Neuronal stem cell (in vitro differentiated cells): ENCODE measurements around the gene C15orf39.
A peak's percentile ranks its signal among the peaks of the same experiment; 100 is the strongest.
"Not testable (repeated sequence)": the region's sequence is repeated elsewhere in the genome, so short reads cannot be mapped to it uniquely, and the experiment has no call there.

Experiments
- DNase-seq: peaks from one replicate; pipeline ENCODE4 v3.0.0-alpha.2; 2013; ENCODE audit warnings: low spot score
- H2AFZ ChIP-seq: one replicate; pipeline ENCODE4 v1.6.1; 2013; ENCODE audit warnings: mild to moderate bottlenecking, low read length, inconsistent platforms
- H2AK5ac ChIP-seq: 2 replicates; pipeline ENCODE4 v1.6.1; 2013; ENCODE audit warnings: low read depth, mild to moderate bottlenecking, inconsistent platforms, low read length, moderate library complexity, mixed read lengths
- H2BK120ac ChIP-seq: 2 replicates; pipeline ENCODE4 v1.6.1; 2013; ENCODE audit warnings: low read depth, mild to moderate bottlenecking, inconsistent platforms, low read length, moderate library complexity, mixed read lengths
- H2BK12ac ChIP-seq: one replicate; pipeline ENCODE4 v1.6.1; 2013; ENCODE audit warnings: low read length, inconsistent platforms
- H2BK15ac ChIP-seq: 2 replicates; pipeline ENCODE4 v1.6.1; 2013; ENCODE audit warnings: mild to moderate bottlenecking, low read length, inconsistent platforms, mixed read lengths
- H2BK5ac ChIP-seq: one replicate; pipeline ENCODE4 v1.6.1; 2013; ENCODE audit warnings: inconsistent platforms, mild to moderate bottlenecking, low read length, moderate library complexity
- H3K14ac ChIP-seq: one replicate; pipeline ENCODE4 v1.6.1; 2013; ENCODE audit warnings: low read length, inconsistent platforms
- H3K18ac ChIP-seq: 2 replicates; pipeline ENCODE4 v1.6.1; 2013; ENCODE audit warnings: low read length, inconsistent platforms
- H3K23ac ChIP-seq: 2 replicates; pipeline ENCODE4 v1.6.1; 2013; ENCODE audit warnings: low read depth, mild to moderate bottlenecking, mixed read lengths, low read length, inconsistent platforms; ENCODE audit not compliant: poor library complexity
- H3K27ac ChIP-seq: replicated peaks from 3 replicates; pipeline ENCODE4 v1.5.1; 2013; ENCODE audit warnings: low read length, inconsistent platforms
- H3K27me3 ChIP-seq, 3 experiments: 2 replicates each; pipeline ENCODE4 v1.6.1; 2013; ENCODE audit warnings: low read length in 3 of 3, mild to moderate bottlenecking in 2 of 3, inconsistent platforms in 1 of 3, low read depth in 1 of 3, mixed read lengths in 1 of 3, moderate library complexity in 1 of 3; ENCODE audit not compliant: control insufficient read depth in 3 of 3, insufficient read depth in 3 of 3
- H3K36me3 ChIP-seq, 2 donors: replicated peaks in 1 of 2; 2 replicates each; pipeline ENCODE4 v1.6.1; 2013; ENCODE audit warnings: low read length in 2 of 2; ENCODE audit not compliant: control insufficient read depth in 2 of 2, insufficient read depth in 2 of 2
- H3K4ac ChIP-seq: 2 replicates; pipeline ENCODE4 v1.6.1; 2013; ENCODE audit warnings: inconsistent platforms, mild to moderate bottlenecking, low read length, moderate library complexity
- H3K4me1 ChIP-seq, 2 donors: 1 replicate in 1 of 2; 2 replicates in 1 of 2; pipeline ENCODE4 v1.6.1; 2013; ENCODE audit warnings: low read length in 2 of 2, low read depth in 1 of 2; ENCODE audit not compliant: control insufficient read depth in 2 of 2, insufficient read depth in 1 of 2
- H3K4me2 ChIP-seq: one replicate; pipeline ENCODE4 v1.6.1; 2013; ENCODE audit warnings: mild to moderate bottlenecking, low read length, inconsistent platforms; ENCODE audit not compliant: insufficient read depth, poor library complexity, severe bottlenecking
- H3K4me3 ChIP-seq, 2 donors: 2 replicates each; pipeline ENCODE4 v1.5.1; 2013; ENCODE audit warnings: low read length in 2 of 2, mild to moderate bottlenecking in 2 of 2, inconsistent platforms in 1 of 2, moderate library complexity in 1 of 2
- H3K79me1 ChIP-seq: one replicate; pipeline ENCODE4 v1.6.1; 2013; ENCODE audit warnings: low read depth, mild to moderate bottlenecking, inconsistent platforms, low read length, moderate library complexity
- H3K9ac ChIP-seq: one replicate; pipeline ENCODE4 v1.6.1; 2013; ENCODE audit warnings: mild to moderate bottlenecking, low read depth, low read length, inconsistent platforms; ENCODE audit not compliant: poor library complexity
- H3K9me3 ChIP-seq, 2 donors: replicated peaks in 1 of 2; 2 replicates each; pipeline versions ENCODE3 to v1.6.1; 2013; ENCODE audit warnings: low read length in 2 of 2, mild to moderate bottlenecking in 2 of 2, inconsistent platforms in 1 of 2, low read depth in 1 of 2, mixed read lengths in 1 of 2, moderate library complexity in 1 of 2; ENCODE audit not compliant: control insufficient read depth in 2 of 2, insufficient read depth in 1 of 2
- H4K8ac ChIP-seq: one replicate; pipeline ENCODE4 v1.6.1; 2013; ENCODE audit warnings: low read depth, mild to moderate bottlenecking, inconsistent platforms, low read length, moderate library complexity
- H4K91ac ChIP-seq: one replicate; pipeline ENCODE4 v1.6.1; 2013; ENCODE audit warnings: low read length, low read depth, mild to moderate bottlenecking, inconsistent platforms; ENCODE audit not compliant: poor library complexity
- WGBS, 2 donors: extraction: QIAGEN DNeasy Blood & Tissue Kit; methylation state at CpG; one replicate each; pipeline ENCODE4 v1.1.7; 2013; ENCODE audit warnings: missing lambda C conversion rate in 2 of 2, mixed read lengths in 1 of 2; ENCODE audit not compliant: insufficient read length in 2 of 2, insufficient replicate concordance in 1 of 2; ENCODE audit errors: extremely low coverage in 2 of 2; 5-methylcytosine and 5-hydroxymethylcytosine counted together

C15orf39 gene

GRCh38 chr15:75235760-75236729 is 34.4 kb downstream of the C15orf39 start:
- Histone ChIP-seq H3K9me3 (peaks cover 0 to 2% of the 10 kb centered on the region in 2 donors), H2BK15ac (peak overlapping the region; percentile 39), H3K14ac (peak overlapping the region; percentile 63), H2BK5ac (no peak overlapping the region), H3K27me3 (peaks cover 0 to 30% (median 0%) of the 10 kb centered on the region in 3 experiments), H3K23ac (peak overlapping the region; percentile 17), H3K27ac (no peak overlapping the region), H2BK12ac (no peak overlapping the region), H2AFZ (no peak overlapping the region), H3K4me1 (peaks cover 0 to 3% of the 10 kb centered on the region in 2 donors), H3K4me3 (no peak overlapping the region), H3K79me1 (peaks cover 1% of the 10 kb centered on the region), H3K4me2 (no peak overlapping the region), H3K18ac (peak overlapping the region; percentile 24), H3K36me3 (no peaks in the 10 kb centered on the region), H2BK120ac (no peak overlapping the region), H3K9ac (no peak overlapping the region), H4K8ac (no peak overlapping the region), H3K4ac (no peak overlapping the region), H4K91ac (no peak overlapping the region), H2AK5ac (no peak overlapping the region)
- DNase-seq = no peak
- no CpG with 5 or more reads among the region's 11 CpGs for WGBS, 2 donors

- H2BK5ac ChIP-seq = no peak overlapping the region
- no peak overlapping the region for H2BK15ac ChIP-seq
- no peak overlapping the region for H3K4me2 ChIP-seq
- peaks cover 0 to 3% of the 10 kb centered on the region in 2 donors for H3K4me1 ChIP-seq
- no peak overlapping the region for H3K27ac ChIP-seq
- H3K9me3 ChIP-seq = peaks cover 0 to 2% of the 10 kb centered on the region in 2 donors
- no peak overlapping the region for H3K4me3 ChIP-seq
- H3K27me3 ChIP-seq = peaks cover 0 to 30% (median 0%) of the 10 kb centered on the region in 3 experiments
- WGBS, 2 donors = no CpG with 5 or more reads among the region's 11 CpGs
- H3K9ac ChIP-seq = no peak overlapping the region
- DNase-seq = no peak
- no peak overlapping the region for H2BK12ac ChIP-seq
- H2AFZ ChIP-seq = peak overlapping the region; percentile 5
- peak overlapping the region; percentile 71 for H3K4ac ChIP-seq
- H3K36me3 ChIP-seq = no peaks in the 10 kb centered on the region
- no peak overlapping the region for H4K91ac ChIP-seq
- peak overlapping the region; percentile 32 for H3K23ac ChIP-seq
- H2BK120ac ChIP-seq = no peak overlapping the region
- peaks cover 1% of the 10 kb centered on the region for H3K79me1 ChIP-seq
- peak overlapping the region; percentile 9 for H2AK5ac ChIP-seq
- peak overlapping the region; percentile 56 for H4K8ac ChIP-seq
- peak overlapping the region; percentile 25 for H3K14ac ChIP-seq
- peak overlapping the region; percentile 84 for H3K18ac ChIP-seq
These were observed 35.8 kb downstream of the C15orf39 start for GRCh38 chr15:75237316-75237982.

GRCh38 chr15:75238150-75238549 is 36.5 kb downstream of the C15orf39 start:
- Histone ChIP-seq H2BK12ac (no peak overlapping the region), H3K18ac (peak overlapping the region; percentile 49), H2AFZ (no peak overlapping the region), H3K9me3 (peaks cover 0 to 2% of the 10 kb centered on the region in 2 donors), H3K4me1 (peaks cover 0 to 3% of the 10 kb centered on the region in 2 donors), H3K27ac (no peak overlapping the region), H2BK5ac (no peak overlapping the region), H3K4me3 (no peak overlapping the region), H3K9ac (peak overlapping the region; percentile 10), H2AK5ac (no peak overlapping the region), H3K36me3 (no peaks in the 10 kb centered on the region), H2BK120ac (no peak overlapping the region), H3K23ac (peak overlapping the region; percentile 47), H3K14ac (no peak overlapping the region), H4K91ac (no peak overlapping the region), H3K27me3 (peaks cover 0 to 30% (median 0%) of the 10 kb centered on the region in 3 experiments), H4K8ac (no peak overlapping the region), H3K4ac (no peak overlapping the region), H2BK15ac (no peak overlapping the region), H3K4me2 (no peak overlapping the region), H3K79me1 (no peaks in the 10 kb centered on the region)
- DNase-seq = no peak
- no CpG with 5 or more reads among the region's 5 CpGs for WGBS, 2 donors

- H3K79me1 ChIP-seq, H2BK5ac ChIP-seq, H3K4me3 ChIP-seq, DNase-seq, H4K8ac ChIP-seq, H3K14ac ChIP-seq, H3K9me3 ChIP-seq, H2AK5ac ChIP-seq, H3K23ac ChIP-seq, H3K4me2 ChIP-seq, H3K9ac ChIP-seq, H2AFZ ChIP-seq, H3K4me1 ChIP-seq, H2BK12ac ChIP-seq, H3K36me3 ChIP-seq, H2BK120ac ChIP-seq, H3K27ac ChIP-seq, H4K91ac ChIP-seq, H3K4ac ChIP-seq, H2BK15ac ChIP-seq, H3K18ac ChIP-seq: not testable (repeated sequence)
- no CpG with 5 or more reads among the region's 1 CpG for WGBS, 2 donors
- peaks cover 0 to 34% (median 0%) of the 10 kb centered on the region in 3 experiments for H3K27me3 ChIP-seq
These were observed 44.1 kb downstream of the C15orf39 start for GRCh38 chr15:75245741-75246140.
